ENCODE data around the gene MTF2.
"Not testable (repeated sequence)": the region's sequence is repeated elsewhere in the genome, so short reads cannot be mapped to it uniquely, and the experiment has no call there.

Gene MTF2

DNA sequence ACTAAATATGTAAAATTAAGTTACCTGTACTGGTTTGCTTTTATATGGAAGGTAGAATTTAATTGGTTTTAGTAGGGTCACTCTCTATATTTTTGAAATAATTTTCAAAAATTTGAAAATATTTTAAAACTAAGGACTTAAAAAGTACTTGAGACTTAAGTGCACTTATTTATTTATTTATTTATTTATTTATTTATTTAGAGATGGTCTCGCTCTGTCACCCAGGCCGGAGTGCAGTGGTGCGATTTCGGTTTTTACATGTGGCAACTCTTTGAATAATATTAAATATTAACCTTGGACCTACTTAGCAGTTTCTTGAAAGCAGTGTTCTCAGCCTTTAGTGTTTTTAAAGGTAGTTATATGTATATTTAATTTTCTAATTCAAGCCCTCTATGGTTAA lies 64.7 kb downstream of the MTF2 start:
- DNase-seq, result no peak

GRCh38 chr1:93148001-93148400 lies 68.9 kb downstream of the MTF2 start:
- no peak for DNase-seq

GRCh38 chr1:93150729-93151128 lies 71.6 kb downstream of the MTF2 start:
- DNase-seq, result no peak

GRCh38 chr1:93151474-93151873 lies 72.4 kb downstream of the MTF2 start:
- DNase-seq, result no peak

DNA sequence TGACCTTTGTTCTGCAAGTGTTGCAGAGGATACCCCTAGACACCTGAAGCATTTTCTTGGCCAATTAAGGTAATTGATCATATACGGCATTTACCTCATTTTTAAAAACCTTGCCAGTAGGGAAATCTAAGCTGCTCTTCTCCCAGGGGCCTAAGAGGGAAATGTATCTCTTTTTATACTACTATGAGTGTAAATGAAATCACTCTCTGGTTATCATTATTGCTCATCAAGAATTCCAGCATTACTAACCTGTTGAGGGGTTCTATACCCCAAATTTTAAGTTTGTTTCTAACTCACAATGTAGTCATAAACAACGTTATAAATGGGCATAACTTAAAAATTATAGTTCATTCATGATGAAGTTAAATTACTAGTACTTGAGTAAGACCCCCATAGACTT lies 73.8 kb downstream of the MTF2 start:
- DNase-seq, result no peak

GRCh38 chr1:93154898-93155297 lies 75.8 kb downstream of the MTF2 start:
- no peak for DNase-seq

- DNase-seq, result no peak
These were observed 76.3 kb downstream of the MTF2 start for GRCh38 chr1:93155335-93155734.

DNA sequence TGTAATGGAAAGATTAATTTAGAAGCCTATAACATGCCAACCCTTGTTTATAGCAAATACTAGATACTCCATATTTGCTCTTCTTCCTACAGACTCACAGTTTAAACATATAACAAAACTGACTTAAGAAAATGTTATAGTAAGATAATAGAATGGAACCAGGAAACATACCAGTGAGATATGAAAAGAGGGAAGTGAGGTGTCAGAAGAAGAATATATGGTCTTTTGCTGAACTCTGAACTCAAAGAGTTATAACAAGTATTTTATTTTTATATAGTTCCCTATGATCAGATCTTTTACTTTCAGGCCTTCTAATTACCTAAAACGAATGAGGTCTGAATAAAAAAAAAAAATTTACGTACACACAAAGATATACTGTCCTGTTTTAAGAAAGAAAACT lies 80.3 kb downstream of the MTF2 start:
- no peak for DNase-seq

DNA sequence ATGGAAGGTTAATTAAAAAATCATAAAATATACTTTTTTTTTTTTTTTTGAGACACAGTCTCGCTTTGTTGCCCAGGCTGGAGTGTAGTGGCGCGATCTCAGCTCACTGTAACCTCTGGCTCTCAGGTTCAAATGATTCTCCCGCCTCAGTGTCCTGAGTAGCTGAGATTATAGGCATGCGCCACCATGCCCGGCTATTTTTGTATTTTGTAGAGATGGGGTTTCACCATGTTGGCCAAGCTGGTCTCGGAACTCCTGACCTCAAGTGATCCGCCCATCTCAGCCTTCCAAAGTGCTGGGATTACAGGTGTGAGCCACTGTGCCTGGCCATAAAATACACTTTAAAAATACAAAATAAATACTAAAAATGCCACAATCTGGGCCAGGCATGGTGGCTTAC lies 84.2 kb downstream of the MTF2 start:
- not testable (repeated sequence) for DNase-seq

DNA sequence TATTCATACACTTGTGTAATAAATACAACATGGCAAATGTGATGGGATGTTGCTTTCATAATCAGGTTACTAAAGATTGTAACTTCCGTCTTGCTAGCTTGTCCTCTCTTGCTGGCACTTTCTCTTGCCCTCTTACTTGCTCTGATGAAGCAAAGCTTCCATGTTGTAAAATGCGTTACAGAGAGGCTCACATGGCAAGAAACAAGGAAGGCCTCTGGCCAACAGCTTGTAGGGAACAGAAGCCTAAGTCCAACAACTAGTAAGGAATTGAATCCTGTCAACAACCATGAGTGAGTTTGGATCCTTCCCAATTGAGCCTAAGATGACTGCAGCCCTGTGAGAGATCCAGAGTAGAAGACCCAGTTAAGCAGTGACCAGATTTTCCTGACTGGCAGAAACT lies 85.7 kb downstream of the MTF2 start:
- DNase-seq, result no peak

GRCh38 chr1:93165895-93166294 lies 86.8 kb downstream of the MTF2 start:
- not testable (repeated sequence) for DNase-seq

- no peak for DNase-seq
These were observed 87.9 kb downstream of the MTF2 start for GRCh38 chr1:93167006-93167405.

DNA sequence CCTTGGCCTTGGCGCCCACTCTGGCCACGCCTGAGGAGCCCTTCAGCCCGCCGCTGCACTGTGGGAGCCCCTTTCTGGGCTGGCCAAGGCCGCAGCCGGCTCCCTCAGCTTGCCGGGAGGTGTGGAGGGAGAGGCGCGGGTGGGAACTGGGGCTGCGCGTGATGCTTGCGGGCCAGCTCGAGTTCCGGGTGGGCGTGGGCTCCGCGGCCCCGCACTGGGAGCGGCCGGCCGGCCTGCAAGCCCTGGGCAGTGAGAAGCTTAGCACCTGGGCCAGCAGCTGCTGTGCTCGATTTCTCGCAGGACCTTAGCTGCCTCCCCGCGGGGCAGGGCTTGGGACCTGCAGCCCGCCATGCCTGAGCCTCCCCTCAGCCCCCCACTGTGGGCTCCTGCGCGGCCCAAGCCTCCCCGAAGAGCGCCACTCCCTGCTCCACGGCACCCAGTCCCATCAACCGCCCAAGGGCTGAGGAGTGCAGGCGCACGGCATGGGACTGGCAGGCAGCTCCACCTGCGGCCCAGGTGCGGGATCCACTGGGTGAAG lies 91.1 kb downstream of the MTF2 start:
- DNase-seq, result not testable (repeated sequence)

GRCh38 chr1:93171549-93172034 lies 92.5 kb downstream of the MTF2 start:
- DNase-seq, result no peak

DNA sequence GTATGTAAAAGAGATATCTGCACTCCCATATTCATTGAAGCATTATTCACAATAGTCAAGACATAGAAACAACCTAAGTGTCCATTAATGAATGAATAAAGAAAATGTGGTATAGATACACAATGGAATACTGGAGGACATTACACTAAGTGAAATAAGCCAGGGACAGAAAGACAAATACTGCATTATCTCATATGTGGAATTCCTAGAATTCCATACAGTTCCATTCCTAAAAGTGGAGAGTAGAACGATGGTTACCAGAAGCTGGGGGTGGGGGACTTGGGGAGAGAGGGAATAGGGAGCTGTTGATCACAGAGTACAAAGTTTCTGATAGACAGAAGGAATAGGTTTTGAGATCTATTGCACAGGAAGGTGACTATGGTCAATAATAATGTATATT lies 93.7 kb downstream of the MTF2 start:
- no peak for DNase-seq

GRCh38 chr1:93174638-93175037 lies 95.6 kb downstream of the MTF2 start:
- DNase-seq, result not testable (repeated sequence)

GRCh38 chr1:93177991-93178390 lies 98.9 kb downstream of the MTF2 start:
- no peak for DNase-seq

DNA sequence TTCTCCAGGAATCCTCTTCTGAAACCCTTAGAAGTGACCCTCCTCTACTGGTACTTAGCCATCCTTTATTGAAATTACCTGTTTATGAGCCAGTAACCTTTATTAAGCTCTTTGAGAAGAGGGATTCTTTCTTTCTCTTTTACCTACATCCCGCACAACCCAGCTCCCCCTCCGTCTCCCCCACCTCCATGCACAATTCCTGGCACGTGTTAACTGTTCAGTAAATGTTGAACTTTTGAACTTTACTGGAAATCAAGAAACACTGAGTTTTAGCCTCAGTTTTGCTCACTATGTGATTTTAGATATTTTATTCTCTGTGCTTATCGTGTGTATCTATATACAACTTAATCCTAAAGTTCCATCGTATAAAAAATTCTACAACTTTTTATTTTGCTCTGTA lies 99.3 kb downstream of the MTF2 start:
- DNase-seq, result no peak

- peak; percentile 96 for DNase-seq
These were observed 101.0 kb downstream of the MTF2 start, which contains the start of gene TMED5 for GRCh38 chr1:93179886-93180722. TMED5 (minus strand) TSS chr1:93180413; CDS start chr1:93180242, 171 bp downstream.

- peak; percentile 6 for DNase-seq
These were observed 101.9 kb downstream of the MTF2 start, which contains the start of gene CCDC18 for GRCh38 chr1:93180723-93181613. CCDC18 (plus strand) TSS chr1:93180724; CDS start chr1:93183362, 2,638 bp downstream.

- DNase-seq, result no peak
These were observed 107.6 kb downstream of the MTF2 start for GRCh38 chr1:93186667-93187066.
